ENCODE data around the gene ANKHD1.

The ANKHD1 gene

DNA sequence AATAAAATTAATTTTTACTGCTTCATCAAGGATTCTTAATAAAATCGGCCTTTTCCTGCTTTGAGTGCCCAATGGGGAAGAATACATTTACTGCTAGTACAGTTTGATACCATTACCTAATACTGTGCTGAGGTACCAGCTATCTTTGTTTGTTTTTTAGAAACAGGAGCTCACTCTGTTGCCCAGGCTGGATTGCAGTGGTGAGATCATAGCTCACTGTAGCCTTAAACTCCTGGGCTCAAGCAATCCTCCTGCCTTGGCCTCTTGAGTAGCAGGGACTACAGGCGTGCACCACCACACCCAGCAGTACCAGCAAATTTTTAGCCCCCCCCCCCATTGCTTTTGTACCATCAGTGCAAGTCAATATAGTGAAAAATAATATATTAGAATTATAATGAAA is 13.6 kb upstream of the ANKHD1 start:
- DNase-seq (ENCODE audit: low read depth in 1 of 2, low spot score in 1 of 2) = no peak
- no peak for TF ChIP-seq POLR2AphosphoS5 (IDR thresholded peaks at IDR 0.05; ENCODE audit: low read depth)
- TF ChIP-seq SPI1 (IDR thresholded peaks at IDR 0.05; ENCODE audit: borderline replicate concordance, low read depth) = no peak
- TF ChIP-seq, protein P1, sequence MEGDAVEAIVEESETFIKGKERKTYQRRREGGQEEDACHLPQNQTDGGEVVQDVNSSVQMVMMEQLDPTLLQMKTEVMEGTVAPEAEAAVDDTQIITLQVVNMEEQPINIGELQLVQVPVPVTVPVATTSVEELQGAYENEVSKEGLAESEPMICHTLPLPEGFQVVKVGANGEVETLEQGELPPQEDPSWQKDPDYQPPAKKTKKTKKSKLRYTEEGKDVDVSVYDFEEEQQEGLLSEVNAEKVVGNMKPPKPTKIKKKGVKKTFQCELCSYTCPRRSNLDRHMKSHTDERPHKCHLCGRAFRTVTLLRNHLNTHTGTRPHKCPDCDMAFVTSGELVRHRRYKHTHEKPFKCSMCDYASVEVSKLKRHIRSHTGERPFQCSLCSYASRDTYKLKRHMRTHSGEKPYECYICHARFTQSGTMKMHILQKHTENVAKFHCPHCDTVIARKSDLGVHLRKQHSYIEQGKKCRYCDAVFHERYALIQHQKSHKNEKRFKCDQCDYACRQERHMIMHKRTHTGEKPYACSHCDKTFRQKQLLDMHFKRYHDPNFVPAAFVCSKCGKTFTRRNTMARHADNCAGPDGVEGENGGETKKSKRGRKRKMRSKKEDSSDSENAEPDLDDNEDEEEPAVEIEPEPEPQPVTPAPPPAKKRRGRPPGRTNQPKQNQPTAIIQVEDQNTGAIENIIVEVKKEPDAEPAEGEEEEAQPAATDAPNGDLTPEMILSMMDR (IDR thresholded peaks at IDR 0.05; ENCODE audit: insufficient read depth, low read length) = no peak
- TF ChIP-seq, protein P2, sequence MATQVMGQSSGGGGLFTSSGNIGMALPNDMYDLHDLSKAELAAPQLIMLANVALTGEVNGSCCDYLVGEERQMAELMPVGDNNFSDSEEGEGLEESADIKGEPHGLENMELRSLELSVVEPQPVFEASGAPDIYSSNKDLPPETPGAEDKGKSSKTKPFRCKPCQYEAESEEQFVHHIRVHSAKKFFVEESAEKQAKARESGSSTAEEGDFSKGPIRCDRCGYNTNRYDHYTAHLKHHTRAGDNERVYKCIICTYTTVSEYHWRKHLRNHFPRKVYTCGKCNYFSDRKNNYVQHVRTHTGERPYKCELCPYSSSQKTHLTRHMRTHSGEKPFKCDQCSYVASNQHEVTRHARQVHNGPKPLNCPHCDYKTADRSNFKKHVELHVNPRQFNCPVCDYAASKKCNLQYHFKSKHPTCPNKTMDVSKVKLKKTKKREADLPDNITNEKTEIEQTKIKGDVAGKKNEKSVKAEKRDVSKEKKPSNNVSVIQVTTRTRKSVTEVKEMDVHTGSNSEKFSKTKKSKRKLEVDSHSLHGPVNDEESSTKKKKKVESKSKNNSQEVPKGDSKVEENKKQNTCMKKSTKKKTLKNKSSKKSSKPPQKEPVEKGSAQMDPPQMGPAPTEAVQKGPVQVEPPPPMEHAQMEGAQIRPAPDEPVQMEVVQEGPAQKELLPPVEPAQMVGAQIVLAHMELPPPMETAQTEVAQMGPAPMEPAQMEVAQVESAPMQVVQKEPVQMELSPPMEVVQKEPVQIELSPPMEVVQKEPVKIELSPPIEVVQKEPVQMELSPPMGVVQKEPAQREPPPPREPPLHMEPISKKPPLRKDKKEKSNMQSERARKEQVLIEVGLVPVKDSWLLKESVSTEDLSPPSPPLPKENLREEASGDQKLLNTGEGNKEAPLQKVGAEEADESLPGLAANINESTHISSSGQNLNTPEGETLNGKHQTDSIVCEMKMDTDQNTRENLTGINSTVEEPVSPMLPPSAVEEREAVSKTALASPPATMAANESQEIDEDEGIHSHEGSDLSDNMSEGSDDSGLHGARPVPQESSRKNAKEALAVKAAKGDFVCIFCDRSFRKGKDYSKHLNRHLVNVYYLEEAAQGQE (IDR thresholded peaks at IDR 0.05; ENCODE audit: insufficient replicate concordance, low read depth) = no peak
- TF ChIP-seq GABPA (IDR thresholded peaks at IDR 0.05; ENCODE audit: low read depth) = no peak
- no peak overlapping the region for H3K27ac ChIP-seq (replicated peaks)
- no peaks in the 10 kb centered on the region for H3K27me3 ChIP-seq (ENCODE audit: insufficient read depth, poor library complexity, severe bottlenecking)
- H3K4me3 ChIP-seq (replicated peaks; ENCODE audit: insufficient read depth, low read length) = no peak overlapping the region

DNA sequence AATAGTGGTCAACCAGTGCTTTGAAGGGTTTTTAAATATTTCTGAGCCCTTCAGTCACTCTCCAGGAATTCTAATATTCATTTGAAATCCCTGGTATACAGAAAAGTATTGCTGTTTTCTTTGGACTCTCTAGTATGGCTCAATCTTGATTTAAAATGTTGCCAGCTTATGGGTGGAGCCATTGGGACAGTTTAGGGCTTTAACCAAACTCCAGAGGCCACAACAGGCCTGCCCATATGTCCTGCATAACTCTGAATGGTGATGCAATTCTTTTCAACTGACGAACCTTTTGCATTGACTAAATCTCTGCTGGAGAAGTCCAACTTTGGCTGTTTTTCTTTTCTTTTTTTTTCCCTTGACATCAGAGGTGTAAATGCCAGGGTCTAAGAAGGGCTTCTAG is 10.3 kb upstream of the ANKHD1 start:
- Histone ChIP-seq H3K27me3 (ENCODE audit: insufficient read depth, poor library complexity, severe bottlenecking) (no peaks in the 10 kb centered on the region), H3K27ac (replicated peaks) (0 out of 2 replicates have a peak overlapping the region, but pooled peaks have one; percentile 17), H3K4me3 (replicated peaks; ENCODE audit: insufficient read depth, low read length) (no peak overlapping the region)
- TF ChIP-seq, protein P2 (IDR thresholded peaks at IDR 0.05; ENCODE audit: insufficient replicate concordance, low read depth) = no peak
- no peak for TF ChIP-seq GABPA (IDR thresholded peaks at IDR 0.05; ENCODE audit: low read depth)
- no peak for TF ChIP-seq SPI1 (IDR thresholded peaks at IDR 0.05; ENCODE audit: borderline replicate concordance, low read depth)
- TF ChIP-seq, protein P1 (IDR thresholded peaks at IDR 0.05; ENCODE audit: insufficient read depth, low read length) = no peak
- no peak for TF ChIP-seq POLR2AphosphoS5 (IDR thresholded peaks at IDR 0.05; ENCODE audit: low read depth)
- DNase-seq (ENCODE audit: low read depth in 1 of 2, low spot score in 1 of 2) = peak; percentile 38 to 43

DNA sequence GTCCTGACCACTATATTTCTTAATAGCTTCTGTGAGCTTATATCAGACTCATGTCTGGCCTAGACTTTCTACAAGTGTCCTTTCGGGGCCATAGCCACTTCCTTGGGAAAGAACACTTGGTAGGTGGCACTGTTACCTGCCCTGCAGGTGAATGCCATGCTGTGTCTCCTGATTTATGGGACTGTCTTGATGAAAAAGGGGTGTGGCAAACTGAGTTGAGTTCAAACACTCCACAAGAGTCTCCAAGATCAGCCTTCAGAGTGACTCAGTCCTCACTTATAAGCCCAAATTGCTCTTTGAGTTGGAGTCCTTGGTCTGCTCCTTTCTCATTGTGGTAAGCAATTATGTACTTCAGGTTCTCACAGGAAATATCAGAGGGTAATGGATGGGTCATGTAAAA is 9.9 kb upstream of the ANKHD1 start:
- Histone ChIP-seq H3K4me3 (replicated peaks; ENCODE audit: insufficient read depth, low read length) (no peak overlapping the region), H3K27me3 (ENCODE audit: insufficient read depth, poor library complexity, severe bottlenecking) (no peaks in the 10 kb centered on the region), H3K27ac (replicated peaks) (no peak overlapping the region)
- TF ChIP-seq, protein P1 (IDR thresholded peaks at IDR 0.05; ENCODE audit: insufficient read depth, low read length) = no peak
- no peak for TF ChIP-seq SPI1 (IDR thresholded peaks at IDR 0.05; ENCODE audit: borderline replicate concordance, low read depth)
- no peak for TF ChIP-seq POLR2AphosphoS5 (IDR thresholded peaks at IDR 0.05; ENCODE audit: low read depth)
- TF ChIP-seq, protein P2 (IDR thresholded peaks at IDR 0.05; ENCODE audit: insufficient replicate concordance, low read depth) = no peak
- TF ChIP-seq GABPA (IDR thresholded peaks at IDR 0.05; ENCODE audit: low read depth) = no peak
- no peak for DNase-seq (ENCODE audit: low read depth in 1 of 2, low spot score in 1 of 2)
